MCF 10A (cell line): ENCODE data around the gene FAM114A2. TPM values are rescaled to one million over a fixed set of nuclear protein-coding genes. Genes with fewer than 3 reads are reported as not detected.
"Not testable (repeated sequence)": the region's sequence is repeated elsewhere in the genome, so short reads cannot be mapped to it uniquely, and the experiment has no call there.

ENCODE experiments used
- BruUV-seq: library from RNA; stranded (reverse); fragments of 400-500 nt; replicated peaks from 2 replicates; lab custom pipeline; 2021; lab: Mats Ljungman, UMichigan
- CTCF ChIA-PET: fragments of 300-600 bp; sonication (Branson Sonifier 250); formaldehyde crosslinking; extraction: SDS; loops from one replicate; lab custom pipeline; 2021; ENCODE audit warnings: antibody characterized with exemption, inconsistent platforms; lab: Yijun Ruan, JAX
- POLR2A ChIA-PET: fragments of 300-600, 350-650 bp; sonication (Branson Sonifier 250); formaldehyde crosslinking; extraction: SDS; loops from one replicate; lab custom pipeline; 2020; ENCODE audit warnings: antibody characterized with exemption, inconsistent platforms; lab: Yijun Ruan, JAX
- DNase-seq: peaks from one replicate; pipeline ENCODE4 v3.0.0-alpha.2; 2018; ENCODE audit not compliant: unreplicated experiment
- H3K27ac Mint-ChIP-seq: one replicate; pipeline ENCODE4 v1.8.0; 2022; ENCODE audit warnings: mild to moderate bottlenecking, low read depth, mixed read lengths; ENCODE audit not compliant: unreplicated experiment
- H3K27me3 Mint-ChIP-seq: one replicate; pipeline ENCODE4 v1.8.0; 2022; ENCODE audit warnings: mixed read lengths; ENCODE audit not compliant: insufficient read depth, unreplicated experiment
- H3K36me3 Mint-ChIP-seq: one replicate; pipeline ENCODE4 v1.8.0; 2022; ENCODE audit warnings: mild to moderate bottlenecking, moderate library complexity, mixed read lengths; ENCODE audit not compliant: insufficient read depth, unreplicated experiment
- H3K4me1 Mint-ChIP-seq: one replicate; pipeline ENCODE4 v1.8.0; 2022; ENCODE audit warnings: mixed read lengths; ENCODE audit not compliant: insufficient read depth, unreplicated experiment
- H3K4me3 Mint-ChIP-seq: one replicate; pipeline ENCODE4 v1.8.0; 2022; ENCODE audit warnings: mild to moderate bottlenecking, moderate library complexity, mixed read lengths; ENCODE audit not compliant: unreplicated experiment
- H3K9me3 Mint-ChIP-seq: one replicate; pipeline ENCODE4 v1.8.0; 2022; ENCODE audit warnings: mixed read lengths; ENCODE audit not compliant: unreplicated experiment
- intact Hi-C: fragments of 100-400 bp; cut with micrococcal nuclease; formaldehyde crosslinking; loops from 2 replicates; pipeline ENCODE4 v1.14.1; 2022
- total RNA-seq: library from RNA; stranded (reverse); gene quantifications from 2 replicates; pipeline ENCODE4 v1.2.3, GENCODE V29; 2022
- TF ChIP-seq, protein P1 (sequence below): fragments of 200-600 bp; IDR thresholded peaks from one replicate; pipeline ENCODE4 v1.8.0; 2022; ENCODE audit warnings: antibody characterized with exemption, mild to moderate bottlenecking; ENCODE audit not compliant: unreplicated experiment

Gene FAM114A2
- total RNA-seq, 1 experiment from 2014 or later = 48.8 TPM

DNA sequence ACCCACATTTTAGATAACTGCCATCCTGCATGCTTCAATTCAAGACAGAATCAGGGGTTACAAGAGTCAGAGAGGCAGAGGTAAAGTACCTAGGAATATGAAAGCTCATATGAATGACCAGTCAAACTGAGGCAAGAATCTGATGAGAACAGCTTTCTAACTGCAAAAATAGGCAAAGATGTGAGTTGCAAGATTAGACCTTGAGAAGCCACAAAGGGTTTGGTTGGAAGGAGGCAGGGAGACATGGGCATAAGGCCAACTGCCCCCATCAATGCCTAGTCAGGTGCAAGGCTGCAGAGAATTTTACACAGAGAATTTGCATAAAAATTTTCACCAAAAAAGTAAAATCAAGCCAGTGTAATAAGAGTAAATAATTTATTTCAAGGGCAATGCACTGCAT is 12.8 kb downstream of the FAM114A2 start:
- H3K27me3 Mint-ChIP-seq = no peaks in the 10 kb centered on the region
- no peaks in the 10 kb centered on the region for H3K4me1 Mint-ChIP-seq
- no peaks in the 10 kb centered on the region for H3K9me3 Mint-ChIP-seq

GRCh38 chr5:154018919-154019318 is 19.8 kb downstream of the FAM114A2 start:
- H3K27ac Mint-ChIP-seq, POLR2A ChIA-PET, H3K9me3 Mint-ChIP-seq, CTCF ChIA-PET, H3K4me1 Mint-ChIP-seq, BruUV-seq, DNase-seq, H3K4me3 Mint-ChIP-seq, intact Hi-C loops, H3K27me3 Mint-ChIP-seq: not testable (repeated sequence)
- peaks cover 33% of the 10 kb centered on the region for H3K36me3 Mint-ChIP-seq

More for the DNA sequence above, 12.8 kb downstream of the FAM114A2 start:
- no peak for DNase-seq
- intact Hi-C loops = no loop called here
- Mint-ChIP-seq H3K4me3 (no peak overlapping the region), H3K27ac (no peak overlapping the region), H3K36me3 (peaks cover 42% of the 10 kb centered on the region)
- TF ChIP-seq, protein P1, sequence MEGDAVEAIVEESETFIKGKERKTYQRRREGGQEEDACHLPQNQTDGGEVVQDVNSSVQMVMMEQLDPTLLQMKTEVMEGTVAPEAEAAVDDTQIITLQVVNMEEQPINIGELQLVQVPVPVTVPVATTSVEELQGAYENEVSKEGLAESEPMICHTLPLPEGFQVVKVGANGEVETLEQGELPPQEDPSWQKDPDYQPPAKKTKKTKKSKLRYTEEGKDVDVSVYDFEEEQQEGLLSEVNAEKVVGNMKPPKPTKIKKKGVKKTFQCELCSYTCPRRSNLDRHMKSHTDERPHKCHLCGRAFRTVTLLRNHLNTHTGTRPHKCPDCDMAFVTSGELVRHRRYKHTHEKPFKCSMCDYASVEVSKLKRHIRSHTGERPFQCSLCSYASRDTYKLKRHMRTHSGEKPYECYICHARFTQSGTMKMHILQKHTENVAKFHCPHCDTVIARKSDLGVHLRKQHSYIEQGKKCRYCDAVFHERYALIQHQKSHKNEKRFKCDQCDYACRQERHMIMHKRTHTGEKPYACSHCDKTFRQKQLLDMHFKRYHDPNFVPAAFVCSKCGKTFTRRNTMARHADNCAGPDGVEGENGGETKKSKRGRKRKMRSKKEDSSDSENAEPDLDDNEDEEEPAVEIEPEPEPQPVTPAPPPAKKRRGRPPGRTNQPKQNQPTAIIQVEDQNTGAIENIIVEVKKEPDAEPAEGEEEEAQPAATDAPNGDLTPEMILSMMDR = no peak
- ChIA-PET CTCF (interaction anchor here (0.6 to 1.0 kb wide), 2 partner anchors 50 to 88 kb away, joined by 3 read pairs; no protein-coding TSS in a partner anchor), POLR2A (interaction anchor here (0.5 to 1.4 kb wide), 3 partner anchors 13 to 1539 kb away, joined by 3 to 5 read pairs (median 4); partner anchors contain the start of genes FAM114A2 and MFAP3)
- no TSS peak for BruUV-seq

- Mint-ChIP-seq H3K4me1 (peaks cover 9% of the 10 kb centered on the region), H3K9me3 (no peaks in the 10 kb centered on the region), H3K27me3 (no peaks in the 10 kb centered on the region), H3K36me3 (peaks cover 32% of the 10 kb centered on the region), H3K4me3 (no peak overlapping the region), H3K27ac (no peak overlapping the region)
- POLR2A ChIA-PET = interaction anchor here (1.6 kb wide), 1 partner anchor 23 kb away, joined by 11 read pairs; the partner anchor contains the start of genes FAM114A2 and MFAP3
- intact Hi-C loops = no loop called here
- no peak for DNase-seq
- TF ChIP-seq, protein P1 = no peak
- CTCF ChIA-PET = interaction anchor here (0.6 to 1.1 kb wide), 2 partner anchors 14 to 451 kb away, joined by 3 read pairs; no protein-coding TSS in a partner anchor
- BruUV-seq = no TSS peak
Observed at GRCh38 chr5:154015071-154015693, 23.5 kb downstream of the FAM114A2 start.

GRCh38 chr5:154010660-154011059 is 28.1 kb downstream of the FAM114A2 start:
- ChIA-PET CTCF (interaction anchor here (0.7 kb wide), 1 partner anchor 49 kb away, joined by 3 read pairs; no protein-coding TSS in a partner anchor), POLR2A (interaction anchor here (0.6 kb wide), 1 partner anchor 951 kb away, joined by 3 read pairs; no protein-coding TSS in a partner anchor)
- Mint-ChIP-seq H3K4me1 (peaks cover 9% of the 10 kb centered on the region), H3K36me3 (peaks cover 17% of the 10 kb centered on the region), H3K9me3 (no peaks in the 10 kb centered on the region), H3K4me3 (no peak overlapping the region), H3K27me3 (no peaks in the 10 kb centered on the region), H3K27ac (peak overlapping the region; percentile 13)
- TF ChIP-seq, protein P1 = no peak
- intact Hi-C loops = no loop called here
- no TSS peak for BruUV-seq
- DNase-seq = no peak
